Small intestine (tissue), 7 donors: Measurements from ENCODE around the gene MTFR1L. TPM values are rescaled to one million over a fixed set of nuclear protein-coding genes. Genes with fewer than 3 reads are reported as not detected.
A peak's percentile ranks its signal among the peaks of the same experiment; 100 is the strongest.

Source experiments
- DNase-seq, 2 donors: peaks; one replicate each; pipeline versions ENCODE4 v3.0.0 to v3.0.0-alpha.2; 2013
- FAIRE-seq: peaks from 2 replicates; lab custom pipeline; 2012; peaks lifted over from hg19 to GRCh38; lab: Jason Lieb, UNC
- H3K27ac ChIP-seq, 3 donors: one replicate each; pipeline ENCODE4 v1.5.1; 2013; ENCODE audit warnings: low read length in 2 of 3, mild to moderate bottlenecking in 2 of 3, control low read depth in 1 of 3, inconsistent platforms in 1 of 3, low read depth in 1 of 3, moderate library complexity in 1 of 3
- H3K27me3 ChIP-seq, 3 donors: one replicate each; pipeline ENCODE4 v1.6.1; 2013; ENCODE audit warnings: low read length in 3 of 3, inconsistent platforms in 1 of 3; ENCODE audit not compliant: control insufficient read depth in 3 of 3, insufficient read depth in 3 of 3
- H3K36me3 ChIP-seq, 3 donors: one replicate each; pipeline ENCODE4 v1.6.1; 2013; ENCODE audit warnings: low read length in 3 of 3, inconsistent platforms in 1 of 3, low read depth in 1 of 3, mild to moderate bottlenecking in 1 of 3, moderate library complexity in 1 of 3; ENCODE audit not compliant: control insufficient read depth in 3 of 3, insufficient read depth in 2 of 3
- H3K4me1 ChIP-seq, 3 donors: one replicate each; pipeline ENCODE4 v1.6.1; 2013; ENCODE audit warnings: low read length in 2 of 3, inconsistent platforms in 1 of 3, low read depth in 1 of 3, mild to moderate bottlenecking in 1 of 3, moderate library complexity in 1 of 3; ENCODE audit not compliant: control insufficient read depth in 3 of 3, insufficient read depth in 2 of 3
- H3K4me3 ChIP-seq, 3 donors: one replicate each; pipeline ENCODE4 v1.5.1; 2013; ENCODE audit warnings: low read length in 3 of 3, control low read depth in 1 of 3, inconsistent platforms in 1 of 3, low read depth in 1 of 3, mild to moderate bottlenecking in 1 of 3, moderate library complexity in 1 of 3
- H3K9me3 ChIP-seq, 2 donors: one replicate each; pipeline ENCODE4 v1.6.1; 2013; ENCODE audit warnings: low read depth in 1 of 2, low read length in 1 of 2; ENCODE audit not compliant: control insufficient read depth in 2 of 2, insufficient read depth in 1 of 2
- WGBS, 3 donors: extraction: QIAGEN DNeasy Blood & Tissue Kit; methylation state at CpG; one replicate each; pipeline ENCODE4 v1.1.7; 2013; 5-methylcytosine and 5-hydroxymethylcytosine counted together
- polyA plus RNA-seq, 4 donors: library from polyadenylated mRNA; stranded (reverse) in 3 of 4; unstranded in 1 of 4; fragments of 200-250 nt in 3 of 4; fragments of 120-200 nt in 1 of 4; gene quantifications; one replicate each; pipeline versions ENCODE4 v1.2.1 to v1.2.3, GENCODE V29; 2013
- donor health status: healthy with polysubstance abuse.
- donor health status: control.
- donor health status: control.
- donor health status: Bipolar disorder and iron deficiency.
- donor health status: healthy.

Gene MTFR1L
- polyA plus RNA-seq, 4 donors = 37.7 to 181 (median 78.5) TPM

DNA sequence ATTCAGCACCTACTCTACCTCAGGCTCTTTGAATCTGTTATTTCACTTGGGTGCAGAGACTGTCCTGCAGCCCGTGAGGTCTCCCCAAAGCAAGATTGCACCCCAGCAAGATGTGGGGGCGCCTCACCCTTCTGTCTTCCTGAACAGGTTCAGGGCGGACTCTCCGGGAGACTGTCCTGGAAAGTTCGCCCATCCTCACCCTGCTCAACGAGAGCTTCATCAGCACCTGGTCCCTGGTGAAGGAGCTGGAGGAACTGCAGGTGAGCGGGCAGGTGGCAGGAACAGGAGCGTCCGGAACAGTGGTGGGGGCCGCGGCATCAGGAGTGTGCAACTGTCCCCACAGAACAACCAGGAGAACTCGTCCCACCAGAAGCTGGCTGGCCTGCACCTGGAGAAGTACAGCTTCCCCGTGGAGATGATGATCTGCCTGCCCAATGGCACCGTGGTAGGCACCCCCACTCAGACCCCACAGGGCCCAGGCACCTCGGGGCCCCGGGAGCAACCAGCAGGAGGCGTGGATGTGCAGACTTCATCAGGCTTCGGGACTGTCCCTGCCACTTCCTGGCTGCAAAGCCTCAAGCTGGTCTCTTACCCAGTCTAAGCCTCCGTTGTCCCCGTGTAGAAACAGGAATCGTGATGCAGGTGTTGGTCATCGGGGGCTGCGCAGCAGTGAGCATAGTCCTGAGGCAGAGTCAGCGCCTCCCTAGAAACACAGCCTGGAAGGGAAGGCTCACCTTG, 5.9 kb upstream of the MTFR1L start:
- peaks cover 0 to 16% (median 0%) of the 10 kb centered on the region in 3 donors for H3K4me1 ChIP-seq
- H3K36me3 ChIP-seq = peaks cover 0 to 82% (median 0%) of the 10 kb centered on the region in 3 donors
- FAIRE-seq = no peak
- no peak overlapping the region for H3K4me3 ChIP-seq
- H3K27me3 ChIP-seq = no peaks in the 10 kb centered on the region
- H3K27ac ChIP-seq = no peak overlapping the region
- DNase-seq = no peak
- H3K9me3 ChIP-seq = no peaks in the 10 kb centered on the region
- WGBS, 3 donors = 81 to 86% (median 85%) methylated on average over 24 of the region's 24 CpGs

- 86 to 93% (median 91%) methylated on average over 7 of the region's 7 CpGs for WGBS, 3 donors
- no peak overlapping the region for H3K27ac ChIP-seq
- peaks cover 0 to 75% (median 0%) of the 10 kb centered on the region in 3 donors for H3K36me3 ChIP-seq
These were observed 5.1 kb upstream of the MTFR1L start for GRCh38 chr1:25814549-25815087.

GRCh38 chr1:25815208-25816111, 4.3 kb upstream of the MTFR1L start:
- no peaks in the 10 kb centered on the region for H3K9me3 ChIP-seq
- H3K4me1 ChIP-seq = peaks cover 0 to 19% (median 0%) of the 10 kb centered on the region in 3 donors
- FAIRE-seq (no peak), DNase-seq (no peak)
- H3K27me3 ChIP-seq = no peaks in the 10 kb centered on the region
- 90 to 93% (median 92%) methylated on average over 21 to 24 of the region's 24 CpGs for WGBS, 3 donors
- peaks cover 0 to 67% (median 0%) of the 10 kb centered on the region in 3 donors for H3K36me3 ChIP-seq
- H3K4me3 ChIP-seq = no peak overlapping the region
- H3K27ac ChIP-seq = no peak overlapping the region

More at GRCh38 chr1:25814549-25815087, 5.1 kb upstream of the MTFR1L start:
- FAIRE-seq (no peak), DNase-seq (no peak)
- H3K27me3 ChIP-seq = no peaks in the 10 kb centered on the region
- no peaks in the 10 kb centered on the region for H3K9me3 ChIP-seq
- H3K4me1 ChIP-seq = peaks cover 0 to 19% (median 0%) of the 10 kb centered on the region in 3 donors
- H3K4me3 ChIP-seq = no peak overlapping the region

DNA sequence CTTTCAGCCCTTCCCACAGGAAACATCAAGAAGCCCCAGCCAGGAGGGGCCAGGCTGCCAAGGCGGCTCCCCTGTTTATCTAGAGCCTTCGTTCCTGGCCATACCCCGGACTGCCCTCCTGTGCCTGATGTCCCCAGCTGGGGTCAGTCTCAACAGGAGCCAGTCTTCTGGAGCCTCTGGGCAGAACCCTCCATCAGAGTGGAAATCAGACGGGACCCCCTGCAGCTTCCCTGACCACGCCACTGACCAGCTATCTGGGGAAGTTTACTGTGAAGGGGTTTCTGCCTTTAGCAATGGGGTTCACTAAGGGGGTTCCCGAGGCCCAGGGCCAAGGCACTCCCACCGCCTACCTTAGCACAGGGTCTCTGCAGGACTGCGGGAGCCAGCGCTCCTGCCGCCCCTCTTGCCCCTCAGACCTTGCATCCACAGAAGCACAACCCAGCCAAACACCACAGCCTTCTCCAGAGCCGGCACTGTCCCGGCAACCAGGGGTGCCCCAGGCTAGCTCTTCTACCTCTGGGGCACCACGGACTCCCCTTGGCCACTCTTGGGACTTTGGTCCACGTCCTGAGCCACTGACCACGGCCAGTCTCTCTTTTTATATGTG, 3.5 kb upstream of the MTFR1L start:
- Histone ChIP-seq H3K4me3 (no peak overlapping the region), H3K27ac (no peak overlapping the region), H3K9me3 (no peaks in the 10 kb centered on the region), H3K27me3 (no peaks in the 10 kb centered on the region), H3K4me1 (peaks cover 0 to 24% (median 0%) of the 10 kb centered on the region in 3 donors), H3K36me3 (peaks cover 0 to 60% (median 0%) of the 10 kb centered on the region in 3 donors)
- FAIRE-seq (no peak), DNase-seq (no peak)
- WGBS, 3 donors = 87 to 88% (median 87%) methylated on average over 15 of the region's 15 CpGs

- FAIRE-seq (no peak), DNase-seq (peak; percentile 32 to 54)
- no peaks in the 10 kb centered on the region for H3K27me3 ChIP-seq
- H3K4me1 ChIP-seq = peaks cover 0 to 31% (median 0%) of the 10 kb centered on the region in 3 donors
- peak overlapping the region; percentile 88 to 95 (median 93) for H3K27ac ChIP-seq
- peaks cover 0 to 53% (median 0%) of the 10 kb centered on the region in 3 donors for H3K36me3 ChIP-seq
- WGBS, 3 donors = 23 to 46% (median 45%) methylated on average over 6 to 8 of the region's 8 CpGs
- no peaks in the 10 kb centered on the region for H3K9me3 ChIP-seq
- no peak overlapping the region for H3K4me3 ChIP-seq
These were observed 1.8 kb upstream of the MTFR1L start for GRCh38 chr1:25817840-25818501.

DNA sequence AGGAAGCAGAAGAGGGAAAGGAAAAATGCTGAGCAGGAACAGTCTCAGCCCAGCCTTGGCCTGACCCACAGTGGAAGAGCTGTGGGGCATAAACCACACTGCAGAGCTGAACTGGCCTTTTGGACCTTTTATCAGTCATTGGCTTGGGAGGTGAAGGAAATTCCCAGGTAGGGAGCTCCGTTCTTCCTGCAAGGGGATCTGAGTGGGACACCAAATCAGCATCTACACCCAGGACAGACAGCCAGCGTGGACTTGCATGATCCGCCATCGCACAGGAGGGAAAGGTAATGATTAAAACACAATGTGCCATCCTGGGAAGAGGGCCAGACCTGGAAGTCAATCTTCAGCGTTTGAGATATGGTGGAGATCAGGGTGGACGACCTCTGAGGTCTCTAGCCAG, 1.2 kb upstream of the MTFR1L start:
- peak; percentile 67 to 85 for DNase-seq
- Histone ChIP-seq H3K4me1 (peaks cover 0 to 31% (median 0%) of the 10 kb centered on the region in 3 donors), H3K9me3 (no peaks in the 10 kb centered on the region), H3K27me3 (no peaks in the 10 kb centered on the region), H3K4me3 (peak overlapping the region in 2 of 3 donors; percentile 77 to 82), H3K36me3 (peaks cover 0 to 53% (median 0%) of the 10 kb centered on the region in 3 donors), H3K27ac (peak overlapping the region; percentile 88 to 95 (median 93))
- FAIRE-seq = no peak
- 16 to 54% (median 37%) methylated on average over 6 of the region's 6 CpGs for WGBS, 3 donors

DNA sequence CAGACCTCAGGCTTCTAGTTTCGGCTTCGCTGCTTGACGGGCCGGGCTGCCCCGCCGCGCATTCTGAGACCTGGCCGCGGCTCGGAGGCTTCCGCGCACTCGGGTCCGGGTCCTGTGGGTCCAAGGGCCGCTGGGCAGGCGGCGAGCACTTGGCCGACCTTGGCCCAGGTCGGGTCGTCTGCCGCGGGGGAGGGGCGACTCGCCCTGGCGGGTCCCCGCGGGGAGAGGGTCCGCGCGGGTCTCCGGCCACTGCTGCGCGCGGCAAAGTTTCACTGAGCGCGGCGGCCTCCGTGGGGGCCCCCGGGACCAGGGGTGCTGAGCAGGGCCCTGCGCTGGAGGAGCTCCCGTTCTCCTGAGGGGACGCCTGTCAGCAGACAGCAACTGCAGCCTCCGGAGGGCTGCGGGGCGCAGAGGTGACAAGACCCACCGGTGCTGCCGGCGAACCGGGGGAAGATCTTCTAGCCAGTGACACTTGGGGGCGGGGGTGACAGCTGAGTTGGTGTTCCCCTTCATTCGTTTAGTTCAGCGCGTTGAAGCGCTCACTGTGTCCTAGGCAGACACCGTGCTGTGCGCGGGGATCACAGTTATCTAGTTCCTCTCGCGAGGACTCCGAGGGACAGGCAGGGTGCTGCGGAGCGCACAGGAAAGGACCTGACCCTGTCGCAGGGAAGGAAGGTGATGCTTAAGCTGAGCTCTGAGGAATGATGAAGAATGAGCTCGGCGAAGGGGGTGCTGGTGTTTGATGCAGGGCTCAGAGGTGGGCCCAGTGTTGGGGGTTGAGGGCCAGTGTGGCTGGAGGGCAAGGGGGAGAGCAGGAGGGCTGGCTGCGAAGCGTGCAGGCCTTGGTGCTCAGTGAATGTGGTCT, 725 bp downstream of the MTFR1L start:
- Histone ChIP-seq H3K36me3 (peaks cover 0 to 42% (median 0%) of the 10 kb centered on the region in 3 donors), H3K4me1 (peaks cover 0 to 31% (median 0%) of the 10 kb centered on the region in 3 donors)
- FAIRE-seq = no peak

More for the DNA sequence above, 725 bp downstream of the MTFR1L start:
- Histone ChIP-seq H3K4me3 (peak overlapping the region; percentile 77 to 87 (median 82)), H3K27me3 (no peaks in the 10 kb centered on the region), H3K27ac (peak overlapping the region; percentile 88 to 95 (median 93)), H3K9me3 (no peaks in the 10 kb centered on the region)
- DNase-seq = peak; percentile 76 to 85
- whole genome bisulfite sequencing, 3 donors = 0 to 1% (median 1%) methylated on average over 55 to 67 of the region's 67 CpGs
